Measurements from ENCODE around the gene MAPKAPK5.
"Not testable (repeated sequence)": the region's sequence is repeated elsewhere in the genome, so short reads cannot be mapped to it uniquely, and the experiment has no call there.

Gene MAPKAPK5

GRCh38 chr12:111841750-111842555 is at the start of gene MAPKAPK5:
Gene MAPKAPK5 (plus strand): TSS chr12:111842228. CDS start chr12:111842734, 506 bp downstream.
- DNase-seq, result peak; percentile 85 to 90

- no peak for DNase-seq
Measured at GRCh38 chr12:111792856-111793235, 49.2 kb upstream of the MAPKAPK5 start.

DNA sequence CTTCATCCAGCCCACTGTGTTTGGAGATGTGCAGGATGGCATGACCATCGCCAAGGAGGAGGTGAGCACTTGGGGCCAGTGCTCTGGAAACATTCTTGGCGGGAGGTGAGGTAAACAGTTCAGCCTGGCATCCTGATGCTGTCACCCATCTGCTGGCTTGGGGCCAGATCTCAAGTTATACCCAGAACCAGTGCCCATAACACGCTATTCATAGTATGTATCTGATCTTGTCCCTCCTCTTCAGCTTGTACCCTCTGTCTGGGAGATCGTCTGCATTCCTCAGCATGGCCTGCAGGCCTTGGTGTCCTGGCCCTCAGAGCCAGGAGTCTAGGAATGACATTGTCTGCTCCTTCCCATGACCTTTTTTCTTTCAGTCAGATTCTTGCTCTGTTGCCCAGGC is 43.8 kb upstream of the MAPKAPK5 start:
- no peak for DNase-seq

- DNase-seq, result no peak
Measured at GRCh38 chr12:111799758-111800157, 42.3 kb upstream of the MAPKAPK5 start.

- no peak for DNase-seq
Measured at GRCh38 chr12:111803038-111803626, 38.9 kb upstream of the MAPKAPK5 start.

- no peak for DNase-seq
Measured at GRCh38 chr12:111803851-111804250, 38.2 kb upstream of the MAPKAPK5 start.

DNA sequence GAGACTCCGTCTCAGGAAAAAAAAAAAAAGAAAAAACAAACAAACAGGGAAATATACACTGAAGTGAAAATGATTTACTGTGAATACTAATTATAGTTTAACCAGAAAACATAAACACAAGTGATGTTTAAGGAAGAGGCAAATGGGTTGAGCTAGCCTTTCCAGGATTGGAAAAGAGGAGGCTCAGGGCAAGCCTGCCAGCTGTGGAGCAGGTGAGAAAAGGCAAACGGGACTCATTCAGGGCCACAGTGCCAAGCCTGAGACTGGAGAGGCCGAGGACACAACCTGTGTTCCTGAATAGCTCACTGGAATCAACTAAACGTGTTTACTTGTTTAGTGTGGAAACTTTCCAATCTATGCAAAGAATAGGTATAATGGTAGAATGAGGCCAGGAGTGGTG is 35.7 kb upstream of the MAPKAPK5 start:
- no peak for DNase-seq

GRCh38 chr12:111807232-111807631 is 34.8 kb upstream of the MAPKAPK5 start:
- no peak for DNase-seq

DNA sequence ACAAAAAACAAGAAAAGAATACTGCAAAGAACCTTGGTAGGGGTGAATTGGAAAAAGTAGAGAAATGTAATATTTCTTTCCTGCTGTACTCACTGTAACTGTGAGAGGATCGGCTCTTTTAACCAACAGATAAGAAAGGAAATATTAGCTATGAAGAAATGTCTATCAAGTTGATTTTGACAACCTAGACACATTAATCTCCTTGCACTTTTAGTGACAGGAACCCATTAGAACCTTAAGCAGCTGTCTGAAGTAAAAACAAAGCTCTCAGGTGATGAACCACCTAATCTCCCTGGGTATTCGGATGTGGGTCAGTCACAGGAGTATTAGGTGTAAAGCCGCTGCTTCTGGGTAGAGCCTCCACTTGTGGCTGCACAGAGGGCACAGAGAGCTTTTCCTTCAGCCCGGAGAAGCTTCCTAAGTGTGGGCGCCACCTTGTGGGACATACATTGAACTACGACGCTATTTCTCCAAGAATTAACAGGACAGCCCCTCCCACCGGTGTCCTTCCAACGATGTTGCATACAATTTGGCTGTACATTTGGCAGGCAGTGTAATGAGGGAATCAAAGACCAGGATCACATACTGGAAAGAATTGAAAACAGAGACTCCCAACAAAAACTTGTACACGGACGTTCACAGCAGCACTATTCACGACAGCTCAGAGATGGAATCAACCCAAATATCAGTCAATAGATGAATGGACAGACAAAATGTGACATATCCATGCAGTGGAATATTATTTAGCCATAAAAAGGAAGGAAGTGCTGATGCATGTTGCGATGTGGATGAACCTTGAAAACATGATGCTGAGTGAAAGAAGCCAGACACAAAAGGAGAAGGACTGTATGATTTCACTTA is 28.9 kb upstream of the MAPKAPK5 start:
- peak; percentile 89 to 94 for DNase-seq

GRCh38 chr12:111816065-111816615 is 25.9 kb upstream of the MAPKAPK5 start:
- DNase-seq, result no peak

GRCh38 chr12:111816898-111817297 is 25.1 kb upstream of the MAPKAPK5 start:
- not testable (repeated sequence) for DNase-seq

GRCh38 chr12:111818340-111818739 is 23.7 kb upstream of the MAPKAPK5 start:
- no peak for DNase-seq

GRCh38 chr12:111819191-111820158 is 22.6 kb upstream of the MAPKAPK5 start:
- no peak for DNase-seq

DNA sequence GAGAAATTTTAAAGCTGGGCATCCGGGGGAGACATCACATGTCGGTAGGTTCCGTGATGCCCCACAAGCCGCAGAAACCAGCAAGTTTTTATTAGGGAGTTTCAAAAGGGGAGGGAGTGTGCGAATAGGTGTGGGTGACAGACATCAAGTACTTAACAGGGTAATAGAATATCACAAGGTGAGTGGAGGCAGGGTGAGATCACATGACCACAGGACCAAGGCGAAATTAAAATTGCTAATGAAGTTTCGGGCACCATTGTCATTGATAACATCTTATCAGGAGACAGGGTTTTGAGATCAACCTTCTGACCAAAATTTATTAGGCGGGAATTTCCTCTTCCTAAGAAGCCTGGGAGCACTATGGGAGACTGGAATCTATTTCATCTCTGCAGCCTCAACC is 21.2 kb upstream of the MAPKAPK5 start:
- not testable (repeated sequence) for DNase-seq

- DNase-seq, result no peak
Measured at GRCh38 chr12:111822886-111823285, 19.1 kb upstream of the MAPKAPK5 start.

- no peak for DNase-seq
Measured at GRCh38 chr12:111823891-111824290, 18.1 kb upstream of the MAPKAPK5 start.

GRCh38 chr12:111824312-111824711 is 17.7 kb upstream of the MAPKAPK5 start:
- peak; percentile 36 to 53 for DNase-seq

GRCh38 chr12:111825509-111825908 is 16.5 kb upstream of the MAPKAPK5 start:
- DNase-seq, result no peak

DNA sequence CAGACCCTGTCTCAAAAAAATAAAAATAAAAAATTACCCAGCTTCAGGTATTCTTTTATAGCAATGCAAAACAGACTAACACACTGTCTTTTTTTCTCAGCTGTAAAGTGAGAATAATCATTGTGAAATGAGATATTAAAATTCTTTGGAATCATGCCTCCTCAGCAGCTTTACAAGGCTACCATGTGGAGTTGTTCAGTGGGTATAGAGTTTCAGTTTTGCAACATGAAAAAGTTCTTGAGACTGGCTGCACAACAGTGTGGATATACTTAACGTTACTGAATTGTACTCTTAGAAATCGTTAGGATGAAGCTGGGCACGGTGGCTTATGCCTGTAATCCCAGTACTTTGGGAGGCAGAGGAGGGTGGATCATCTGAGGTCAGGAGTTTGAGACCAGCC is 15.7 kb upstream of the MAPKAPK5 start:
- no peak for DNase-seq

GRCh38 chr12:111826992-111827391 is 15.0 kb upstream of the MAPKAPK5 start:
- DNase-seq, result no peak

DNA sequence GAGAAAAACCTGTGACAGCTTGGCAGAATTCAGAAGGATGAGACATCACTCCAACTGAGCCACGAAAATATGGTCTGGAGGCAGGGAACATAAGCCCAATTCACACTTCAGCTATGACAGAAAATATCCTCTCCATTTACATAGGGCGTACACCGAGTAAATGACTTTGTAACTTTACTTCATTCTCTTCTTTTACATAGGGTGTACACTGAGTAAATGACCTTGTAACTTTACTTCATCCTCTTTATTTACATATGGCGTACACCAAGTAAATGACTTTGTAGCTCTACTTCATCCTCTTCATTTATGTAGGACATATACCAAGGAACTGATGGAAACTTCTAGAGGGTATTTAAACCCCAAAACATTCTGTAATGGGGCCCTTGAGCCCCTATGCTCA is 14.1 kb upstream of the MAPKAPK5 start:
- no peak for DNase-seq
